Suppressor macrophage treated with lipopolysaccharide for 1 hour (primary cell): ENCODE data around the gene DNAH1.
"Not testable (repeated sequence)": the region's sequence is repeated elsewhere in the genome, so short reads cannot be mapped to it uniquely, and the experiment has no call there.

Experiments
- DNase-seq, 3 donors: peaks; one replicate each; pipeline ENCODE4 v3.0.0-alpha.2; 2020 to 2022

The DNAH1 gene

GRCh38 chr3:52315977-52316764 lies at the start of gene DNAH1:
TSS of gene DNAH1 (plus strand) at chr3:52316319. CDS start at chr3:52322443, 6,124 bp downstream.
- no peak for DNase-seq

- DNase-seq, result no peak
These were observed 48.1 kb upstream of the DNAH1 start for GRCh38 chr3:52268036-52268435.

- peak; percentile 42 to 79 (median 74) for DNase-seq
These were observed 46.3 kb upstream of the DNAH1 start for GRCh38 chr3:52269776-52270175.

GRCh38 chr3:52270252-52270754 lies 45.8 kb upstream of the DNAH1 start:
- DNase-seq, result peak; percentile 39 to 75 (median 67)

GRCh38 chr3:52272172-52272571 lies 43.9 kb upstream of the DNAH1 start:
- DNase-seq, result not testable (repeated sequence)

- DNase-seq, result no peak
These were observed 43.3 kb upstream of the DNAH1 start for GRCh38 chr3:52272831-52273230.

GRCh38 chr3:52274781-52275180 lies 41.3 kb upstream of the DNAH1 start:
- DNase-seq, result not testable (repeated sequence)

GRCh38 chr3:52277071-52277964 lies 38.8 kb upstream of the DNAH1 start:
- peak; percentile 75 to 85 (median 77) for DNase-seq

GRCh38 chr3:52277972-52278509 lies 38.1 kb upstream of the DNAH1 start:
- peak; percentile 72 to 90 (median 79) for DNase-seq

- peak; percentile 96 to 100 (median 98) for DNase-seq
These were observed 37.5 kb upstream of the DNAH1 start, which contains the start of gene WDR82 for GRCh38 chr3:52278510-52279069. TSS of gene WDR82 (minus strand) at chr3:52278649. CDS start at chr3:52278361, 288 bp downstream.

- DNase-seq, result peak in 1 of 3 donors; percentile 36
These were observed 36.5 kb upstream of the DNAH1 start for GRCh38 chr3:52279596-52279995.

GRCh38 chr3:52280050-52280461 lies 36.1 kb upstream of the DNAH1 start:
- no peak for DNase-seq

GRCh38 chr3:52281981-52282801 lies 33.9 kb upstream of the DNAH1 start:
- DNase-seq, result peak; percentile 8 to 48 (median 20)

GRCh38 chr3:52283306-52283705 lies 32.8 kb upstream of the DNAH1 start:
- no peak for DNase-seq

GRCh38 chr3:52284051-52284450 lies 32.1 kb upstream of the DNAH1 start:
- not testable (repeated sequence) for DNase-seq

GRCh38 chr3:52286777-52287110 lies 29.4 kb upstream of the DNAH1 start:
- DNase-seq, result no peak

GRCh38 chr3:52288674-52289073 lies 27.4 kb upstream of the DNAH1 start:
- DNase-seq, result no peak

- DNase-seq, result no peak
These were observed 26.8 kb upstream of the DNAH1 start for GRCh38 chr3:52289338-52289746.

- no peak for DNase-seq
These were observed 26.1 kb upstream of the DNAH1 start for GRCh38 chr3:52289747-52290595.

GRCh38 chr3:52290596-52291507 lies 25.3 kb upstream of the DNAH1 start:
- DNase-seq, result no peak
